ENCODE data around the gene KCNK1. TPM values are rescaled to one million over a fixed set of nuclear protein-coding genes. Genes with fewer than 3 reads are reported as not detected.
A peak's percentile ranks its signal among the peaks of the same experiment; 100 is the strongest.

The KCNK1 gene
- polyA plus RNA-seq, 2 of the 4 experiments (the other 2 are of a cell fraction): 8.4 to 11.8 TPM

DNA sequence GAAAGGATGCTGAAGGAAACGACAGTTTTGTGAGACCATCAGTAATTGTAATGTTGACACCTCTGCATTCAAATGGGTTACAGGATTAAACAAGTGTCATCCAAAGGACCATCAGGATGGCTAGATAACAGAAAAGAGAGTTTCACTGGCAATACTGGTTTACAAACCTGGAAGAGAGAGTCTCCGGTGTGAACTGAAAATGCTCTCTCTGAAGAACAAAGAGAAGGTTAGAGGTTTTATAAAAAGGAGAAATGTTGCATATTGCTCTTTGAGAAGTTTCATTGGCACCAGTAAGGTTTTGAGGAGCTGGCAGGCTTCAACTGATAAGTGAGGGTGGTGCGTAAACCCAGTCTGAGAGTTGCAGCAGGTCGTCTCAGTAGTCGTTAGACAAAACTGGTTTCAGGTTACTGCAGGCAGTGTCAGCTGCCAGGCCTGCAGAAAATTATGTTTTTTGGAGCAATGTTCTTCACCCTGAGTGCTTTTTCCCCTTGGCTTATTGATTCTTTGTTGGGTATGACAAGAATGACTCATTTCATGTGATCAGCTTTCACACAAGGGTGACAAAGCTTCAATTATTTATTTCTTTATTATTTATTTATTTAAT is 42.2 kb downstream of the KCNK1 start:
- Histone ChIP-seq H3K27ac (peak overlapping the region; percentile 25 to 59; a peak in 4 of 6 replicates), H3K4me3 (no peak overlapping the region), H3K4me1 (peaks cover 36% of the 10 kb centered on the region), H3K4me2 (peak overlapping the region; percentile 68), H3K9me3 (no peaks in the 10 kb centered on the region)
- WGBS (ENCODE audit: missing lambda C conversion rate): 85% methylated on average over 5 of the region's 5 CpGs
- DNase-seq (ENCODE audit: low read depth in 1 of 2, low spot score in 1 of 2) (no peak), FAIRE-seq (no peak), ATAC-seq (no peak)
- ChIA-PET POLR2A (no interaction called here), CTCF (interaction anchor here (0.5 to 2.4 kb wide), 3 partner anchors 35 to 216 kb away, joined by 3 to 7 read pairs (median 6); no protein-coding TSS in a partner anchor)
- TF ChIP-seq JUNB (IDR thresholded peaks at IDR 0.05) (peak; percentile 3; the same call in 1 of the 2 replicates), ZC3H11A (IDR thresholded peaks at IDR 0.05) (no peak)

DNA sequence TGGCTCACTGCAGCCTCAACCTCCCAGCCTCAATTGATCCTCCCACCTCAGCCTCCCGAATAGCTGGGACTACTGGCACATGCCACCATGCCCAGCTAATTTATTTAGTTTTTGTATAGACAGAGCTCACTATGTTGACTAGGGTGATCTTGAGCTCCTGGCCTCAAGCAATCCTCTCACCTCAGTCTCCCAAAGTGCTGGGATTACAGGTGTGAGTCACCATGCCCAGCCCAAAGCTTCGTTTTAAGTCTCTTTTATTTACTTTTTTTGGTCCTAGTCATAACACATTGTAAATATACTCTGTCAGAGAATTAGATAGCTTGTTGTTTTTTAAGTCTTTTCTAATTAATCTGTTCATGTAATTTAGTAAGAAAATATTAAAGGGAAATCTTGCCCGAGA is 42.8 kb downstream of the KCNK1 start:
- Histone ChIP-seq H3K4me3 (no peak overlapping the region), H3K4me1 (peaks cover 36% of the 10 kb centered on the region), H3K9me3 (no peaks in the 10 kb centered on the region), H3K27ac (peak overlapping the region in 1 of 2 experiments; percentile 25; a peak in 1 of 6 replicates), H3K4me2 (peak overlapping the region; percentile 68)
- no peak for FAIRE-seq
- ChIA-PET CTCF (interaction anchor here (0.5 to 2.4 kb wide), 3 partner anchors 35 to 216 kb away, joined by 3 to 7 read pairs (median 6); no protein-coding TSS in a partner anchor), POLR2A (no interaction called here)
- no peak for TF ChIP-seq MYC (IDR thresholded peaks at IDR 0.05; ENCODE audit: borderline replicate concordance, low read length)
- TF ChIP-seq, protein P1, sequence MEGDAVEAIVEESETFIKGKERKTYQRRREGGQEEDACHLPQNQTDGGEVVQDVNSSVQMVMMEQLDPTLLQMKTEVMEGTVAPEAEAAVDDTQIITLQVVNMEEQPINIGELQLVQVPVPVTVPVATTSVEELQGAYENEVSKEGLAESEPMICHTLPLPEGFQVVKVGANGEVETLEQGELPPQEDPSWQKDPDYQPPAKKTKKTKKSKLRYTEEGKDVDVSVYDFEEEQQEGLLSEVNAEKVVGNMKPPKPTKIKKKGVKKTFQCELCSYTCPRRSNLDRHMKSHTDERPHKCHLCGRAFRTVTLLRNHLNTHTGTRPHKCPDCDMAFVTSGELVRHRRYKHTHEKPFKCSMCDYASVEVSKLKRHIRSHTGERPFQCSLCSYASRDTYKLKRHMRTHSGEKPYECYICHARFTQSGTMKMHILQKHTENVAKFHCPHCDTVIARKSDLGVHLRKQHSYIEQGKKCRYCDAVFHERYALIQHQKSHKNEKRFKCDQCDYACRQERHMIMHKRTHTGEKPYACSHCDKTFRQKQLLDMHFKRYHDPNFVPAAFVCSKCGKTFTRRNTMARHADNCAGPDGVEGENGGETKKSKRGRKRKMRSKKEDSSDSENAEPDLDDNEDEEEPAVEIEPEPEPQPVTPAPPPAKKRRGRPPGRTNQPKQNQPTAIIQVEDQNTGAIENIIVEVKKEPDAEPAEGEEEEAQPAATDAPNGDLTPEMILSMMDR (IDR thresholded peaks at IDR 0.05): no peak
- ATAC-seq: no peak
- no peak for DNase-seq (ENCODE audit: low read depth in 1 of 2, low spot score in 1 of 2)
- WGBS (ENCODE audit: missing lambda C conversion rate): 56% methylated on average over 3 of the region's 3 CpGs

DNA sequence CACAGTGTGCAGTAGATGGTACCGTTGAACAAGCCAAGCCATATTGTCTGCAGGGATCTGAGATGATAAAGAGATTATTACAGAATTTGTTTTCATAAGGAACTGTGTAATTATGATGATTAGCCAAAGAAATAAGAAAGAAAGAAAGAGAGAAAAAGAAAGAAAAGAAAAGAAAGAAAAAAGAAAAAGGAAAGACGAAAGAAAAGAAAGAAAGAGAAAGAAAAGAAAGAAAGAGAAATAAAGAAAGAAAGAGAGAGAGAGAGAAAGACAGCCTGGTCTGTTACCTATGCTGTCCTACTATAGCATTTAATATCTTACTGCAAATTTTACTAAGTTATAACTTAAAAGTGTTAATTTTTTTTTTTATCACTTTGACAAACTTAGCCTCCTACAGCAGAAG is 43.6 kb downstream of the KCNK1 start:
- ChIA-PET CTCF (interaction anchor here (2.0 to 2.4 kb wide), 2 partner anchors 134 to 217 kb away, joined by 6 to 7 read pairs; no protein-coding TSS in a partner anchor), POLR2A (no interaction called here)
- no peaks in the 10 kb centered on the region for H3K9me3 ChIP-seq
- ATAC-seq (no peak), DNase-seq (ENCODE audit: low read depth in 1 of 2, low spot score in 1 of 2) (no peak), FAIRE-seq (no peak)
- H3K4me3 ChIP-seq: no peak overlapping the region
- peaks cover 36% of the 10 kb centered on the region for H3K4me1 ChIP-seq
- H3K4me2 ChIP-seq: no peak overlapping the region
- no peak for TF ChIP-seq SREBF2 (IDR thresholded peaks at IDR 0.05)
- no peak for TF ChIP-seq RNF2 (IDR thresholded peaks at IDR 0.05; ENCODE audit: borderline replicate concordance, low read depth)
- TF ChIP-seq POLR2A (IDR thresholded peaks at IDR 0.05; ENCODE audit: low read length): no peak
- TF ChIP-seq EP300 (IDR thresholded peaks at IDR 0.05): no peak
- TF ChIP-seq GATA3 (IDR thresholded peaks at IDR 0.05; ENCODE audit: borderline replicate concordance): no peak
- TF ChIP-seq, protein P2, sequence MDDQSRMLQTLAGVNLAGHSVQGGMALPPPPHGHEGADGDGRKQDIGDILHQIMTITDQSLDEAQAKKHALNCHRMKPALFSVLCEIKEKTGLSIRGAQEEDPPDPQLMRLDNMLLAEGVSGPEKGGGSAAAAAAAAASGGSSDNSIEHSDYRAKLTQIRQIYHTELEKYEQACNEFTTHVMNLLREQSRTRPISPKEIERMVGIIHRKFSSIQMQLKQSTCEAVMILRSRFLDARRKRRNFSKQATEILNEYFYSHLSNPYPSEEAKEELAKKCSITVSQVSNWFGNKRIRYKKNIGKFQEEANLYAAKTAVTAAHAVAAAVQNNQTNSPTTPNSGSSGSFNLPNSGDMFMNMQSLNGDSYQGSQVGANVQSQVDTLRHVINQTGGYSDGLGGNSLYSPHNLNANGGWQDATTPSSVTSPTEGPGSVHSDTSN (IDR thresholded peaks at IDR 0.05): no peak
- TF ChIP-seq, protein P3, sequence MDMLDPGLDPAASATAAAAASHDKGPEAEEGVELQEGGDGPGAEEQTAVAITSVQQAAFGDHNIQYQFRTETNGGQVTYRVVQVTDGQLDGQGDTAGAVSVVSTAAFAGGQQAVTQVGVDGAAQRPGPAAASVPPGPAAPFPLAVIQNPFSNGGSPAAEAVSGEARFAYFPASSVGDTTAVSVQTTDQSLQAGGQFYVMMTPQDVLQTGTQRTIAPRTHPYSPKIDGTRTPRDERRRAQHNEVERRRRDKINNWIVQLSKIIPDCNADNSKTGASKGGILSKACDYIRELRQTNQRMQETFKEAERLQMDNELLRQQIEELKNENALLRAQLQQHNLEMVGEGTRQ (IDR thresholded peaks at IDR 0.05): no peak
- TF ChIP-seq, protein P4, sequence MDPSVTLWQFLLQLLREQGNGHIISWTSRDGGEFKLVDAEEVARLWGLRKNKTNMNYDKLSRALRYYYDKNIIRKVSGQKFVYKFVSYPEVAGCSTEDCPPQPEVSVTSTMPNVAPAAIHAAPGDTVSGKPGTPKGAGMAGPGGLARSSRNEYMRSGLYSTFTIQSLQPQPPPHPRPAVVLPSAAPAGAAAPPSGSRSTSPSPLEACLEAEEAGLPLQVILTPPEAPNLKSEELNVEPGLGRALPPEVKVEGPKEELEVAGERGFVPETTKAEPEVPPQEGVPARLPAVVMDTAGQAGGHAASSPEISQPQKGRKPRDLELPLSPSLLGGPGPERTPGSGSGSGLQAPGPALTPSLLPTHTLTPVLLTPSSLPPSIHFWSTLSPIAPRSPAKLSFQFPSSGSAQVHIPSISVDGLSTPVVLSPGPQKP (IDR thresholded peaks at IDR 0.05; ENCODE audit: low read depth, low read length): no peak
- no peak for TF ChIP-seq CBX2 (IDR thresholded peaks at IDR 0.05; ENCODE audit: borderline replicate concordance, low read depth)
- no peak for TF ChIP-seq CHD4 (IDR thresholded peaks at IDR 0.05; ENCODE audit: borderline replicate concordance)
- no peak for TF ChIP-seq ZFP36 (IDR thresholded peaks at IDR 0.05; ENCODE audit: borderline replicate concordance, partially characterized antibody)
- 84% methylated on average over 2 of the region's 2 CpGs for WGBS (ENCODE audit: missing lambda C conversion rate)
- H3K27ac ChIP-seq: no peak overlapping the region
